ENCODE results near the gene SLC35B4. TPM values are rescaled to one million over a fixed set of nuclear protein-coding genes. Genes with fewer than 3 reads are reported as not detected.

The SLC35B4 gene
- polyA plus RNA-seq, 6 donors from 2014 or later, result 10.9 to 21.2 (median 14.9) TPM

- H3K4me1 Mint-ChIP-seq, result no peaks in the 10 kb centered on the region
- DNase-seq, result no peak
- H3K36me3 Mint-ChIP-seq, result no peaks in the 10 kb centered on the region
- H3K27me3 Mint-ChIP-seq, result peaks cover 25 to 50% (median 43%) of the 10 kb centered on the region in 3 donors
- H3K27ac Mint-ChIP-seq, result peak overlapping the region in 1 of 6 donors; percentile 38
- ATAC-seq (ENCODE audit: low read depth in 2 of 2), result no peak
- H3K9me3 Mint-ChIP-seq, result peaks cover 0 to 9% (median 0%) of the 10 kb centered on the region in 7 donors
- H3K4me3 Mint-ChIP-seq, result no peak overlapping the region
These were observed 34.7 kb upstream of the SLC35B4 start for GRCh38 chr7:134351424-134351823.

- Mint-ChIP-seq H3K36me3 (no peaks in the 10 kb centered on the region), H3K4me1 (no peaks in the 10 kb centered on the region), H3K27me3 (peaks cover 25 to 52% (median 36%) of the 10 kb centered on the region in 3 donors), H3K27ac (no peak overlapping the region), H3K9me3 (peaks cover 0 to 9% (median 0%) of the 10 kb centered on the region in 7 donors), H3K4me3 (no peak overlapping the region)
- DNase-seq (no peak), ATAC-seq (ENCODE audit: low read depth in 2 of 2) (no peak)
These were observed 34.0 kb upstream of the SLC35B4 start for GRCh38 chr7:134350709-134351108.

- Mint-ChIP-seq H3K36me3 (no peaks in the 10 kb centered on the region), H3K4me1 (no peaks in the 10 kb centered on the region), H3K4me3 (no peak overlapping the region), H3K27me3 (peaks cover 36 to 39% (median 38%) of the 10 kb centered on the region in 3 donors), H3K9me3 (peaks cover 0 to 9% (median 0%) of the 10 kb centered on the region in 7 donors), H3K27ac (peak overlapping the region in 1 of 6 donors; percentile 49)
- ATAC-seq (ENCODE audit: low read depth in 2 of 2) (no peak), DNase-seq (no peak)
These were observed 30.8 kb upstream of the SLC35B4 start for GRCh38 chr7:134347567-134347966.

- peaks cover 28 to 47% (median 37%) of the 10 kb centered on the region in 3 donors for H3K27me3 Mint-ChIP-seq
- peak overlapping the region in 1 of 6 donors; percentile 54 for H3K27ac Mint-ChIP-seq
- DNase-seq (no peak), ATAC-seq (ENCODE audit: low read depth in 2 of 2) (no peak)
- peaks cover 4 to 8% of the 10 kb centered on the region in 2 donors for H3K36me3 Mint-ChIP-seq
- no peaks in the 10 kb centered on the region for H3K4me1 Mint-ChIP-seq
- H3K4me3 Mint-ChIP-seq, result no peak overlapping the region
- H3K9me3 Mint-ChIP-seq, result peaks cover 0 to 7% (median 2%) of the 10 kb centered on the region in 7 donors
These were observed 27.1 kb upstream of the SLC35B4 start for GRCh38 chr7:134343796-134344195.

- H3K27ac Mint-ChIP-seq, result no peak overlapping the region
- no peak for ATAC-seq (ENCODE audit: low read depth in 2 of 2)
These were observed 26.4 kb upstream of the SLC35B4 start for GRCh38 chr7:134343136-134343535.

GRCh38 chr7:134339475-134339874 is 22.7 kb upstream of the SLC35B4 start:
- DNase-seq (no peak), ATAC-seq (ENCODE audit: low read depth in 2 of 2) (no peak)
- no peak overlapping the region for H3K4me3 Mint-ChIP-seq
- H3K27me3 Mint-ChIP-seq, result peaks cover 15 to 26% (median 24%) of the 10 kb centered on the region in 3 donors
- H3K4me1 Mint-ChIP-seq, result no peaks in the 10 kb centered on the region
- peaks cover 3 to 20% (median 5%) of the 10 kb centered on the region in 7 donors for H3K9me3 Mint-ChIP-seq
- no peak overlapping the region for H3K27ac Mint-ChIP-seq
- peaks cover 8 to 9% of the 10 kb centered on the region in 2 donors for H3K36me3 Mint-ChIP-seq

More at GRCh38 chr7:134343136-134343535, 26.4 kb upstream of the SLC35B4 start:
- H3K27me3 Mint-ChIP-seq, result peaks cover 28 to 48% (median 35%) of the 10 kb centered on the region in 3 donors
- H3K36me3 Mint-ChIP-seq, result peaks cover 8 to 9% of the 10 kb centered on the region in 2 donors
- no peak overlapping the region for H3K4me3 Mint-ChIP-seq
- H3K4me1 Mint-ChIP-seq, result no peaks in the 10 kb centered on the region
- H3K9me3 Mint-ChIP-seq, result peaks cover 0 to 13% (median 5%) of the 10 kb centered on the region in 7 donors
- no peak for DNase-seq

GRCh38 chr7:134337980-134338379 is 21.2 kb upstream of the SLC35B4 start:
- Mint-ChIP-seq H3K4me1 (no peaks in the 10 kb centered on the region), H3K27ac (no peak overlapping the region)
- no peak for ATAC-seq (ENCODE audit: low read depth in 2 of 2)

GRCh38 chr7:134334408-134334807 is 17.7 kb upstream of the SLC35B4 start:
- peaks cover 2 to 20% (median 5%) of the 10 kb centered on the region in 7 donors for H3K9me3 Mint-ChIP-seq
- ATAC-seq (ENCODE audit: low read depth in 2 of 2) (no peak), DNase-seq (no peak)
- peaks cover 11 to 44% (median 34%) of the 10 kb centered on the region in 3 donors for H3K27me3 Mint-ChIP-seq
- H3K4me1 Mint-ChIP-seq, result no peaks in the 10 kb centered on the region
- H3K27ac Mint-ChIP-seq, result peak overlapping the region in 1 of 6 donors; percentile 30
- no peak overlapping the region for H3K4me3 Mint-ChIP-seq
- peaks cover 7 to 8% of the 10 kb centered on the region in 2 donors for H3K36me3 Mint-ChIP-seq

More at GRCh38 chr7:134337980-134338379, 21.2 kb upstream of the SLC35B4 start:
- Mint-ChIP-seq H3K36me3 (peaks cover 8 to 9% of the 10 kb centered on the region in 2 donors), H3K9me3 (peaks cover 3 to 20% (median 5%) of the 10 kb centered on the region in 7 donors), H3K27me3 (peaks cover 14 to 38% (median 36%) of the 10 kb centered on the region in 3 donors), H3K4me3 (no peak overlapping the region)
- no peak for DNase-seq

- DNase-seq (no peak), ATAC-seq (ENCODE audit: low read depth in 2 of 2) (no peak)
- peaks cover 2 to 5% of the 10 kb centered on the region in 2 donors for H3K36me3 Mint-ChIP-seq
- H3K9me3 Mint-ChIP-seq, result peaks cover 2 to 15% (median 4%) of the 10 kb centered on the region in 7 donors
- no peak overlapping the region for H3K4me3 Mint-ChIP-seq
- H3K27ac Mint-ChIP-seq, result peak overlapping the region in 1 of 6 donors; percentile 30
- no peaks in the 10 kb centered on the region for H3K4me1 Mint-ChIP-seq
- H3K27me3 Mint-ChIP-seq, result peaks cover 11 to 40% (median 34%) of the 10 kb centered on the region in 3 donors
These were observed 17.2 kb upstream of the SLC35B4 start for GRCh38 chr7:134333943-134334342.

- H3K27me3 Mint-ChIP-seq, result peaks cover 13 to 38% (median 34%) of the 10 kb centered on the region in 3 donors
These were observed 16.2 kb upstream of the SLC35B4 start for GRCh38 chr7:134332892-134333291.

GRCh38 chr7:134331393-134331792 is 14.7 kb upstream of the SLC35B4 start:
- DNase-seq, result no peak
- peak overlapping the region in 2 of 6 donors; percentile 16 to 72 for H3K27ac Mint-ChIP-seq
- no peak for ATAC-seq (ENCODE audit: low read depth in 2 of 2)

More at GRCh38 chr7:134332892-134333291, 16.2 kb upstream of the SLC35B4 start:
- DNase-seq, result no peak
- H3K4me3 Mint-ChIP-seq, result no peak overlapping the region
- peaks cover 0 to 5% (median under 1%) of the 10 kb centered on the region in 7 donors for H3K9me3 Mint-ChIP-seq
- H3K27ac Mint-ChIP-seq, result no peak overlapping the region
- ATAC-seq (ENCODE audit: low read depth in 2 of 2), result no peak
- H3K36me3 Mint-ChIP-seq, result no peaks in the 10 kb centered on the region
- H3K4me1 Mint-ChIP-seq, result peaks cover 0 to 2% (median 2%) of the 10 kb centered on the region in 3 donors

GRCh38 chr7:134330974-134331373 is 14.2 kb upstream of the SLC35B4 start:
- DNase-seq (no peak), ATAC-seq (ENCODE audit: low read depth in 2 of 2) (no peak)
- no peaks in the 10 kb centered on the region for H3K36me3 Mint-ChIP-seq
- H3K4me1 Mint-ChIP-seq, result peaks cover 0 to 5% (median 4%) of the 10 kb centered on the region in 3 donors
- peaks cover 0 to 8% (median 0%) of the 10 kb centered on the region in 7 donors for H3K9me3 Mint-ChIP-seq
- peaks cover 16 to 42% (median 22%) of the 10 kb centered on the region in 3 donors for H3K27me3 Mint-ChIP-seq
- no peak overlapping the region for H3K4me3 Mint-ChIP-seq
- H3K27ac Mint-ChIP-seq, result no peak overlapping the region

More at GRCh38 chr7:134331393-134331792, 14.7 kb upstream of the SLC35B4 start:
- Mint-ChIP-seq H3K27me3 (peaks cover 16 to 42% (median 22%) of the 10 kb centered on the region in 3 donors), H3K4me3 (no peak overlapping the region), H3K4me1 (peaks cover 0 to 5% (median 4%) of the 10 kb centered on the region in 3 donors), H3K36me3 (no peaks in the 10 kb centered on the region), H3K9me3 (peaks cover 0 to 8% (median 0%) of the 10 kb centered on the region in 7 donors)

GRCh38 chr7:134329614-134330346 is 13.1 kb upstream of the SLC35B4 start:
- Mint-ChIP-seq H3K9me3 (peaks cover 0 to 4% (median 0%) of the 10 kb centered on the region in 7 donors), H3K27ac (no peak overlapping the region), H3K27me3 (peaks cover 11 to 42% (median 22%) of the 10 kb centered on the region in 3 donors), H3K4me1 (peaks cover 0 to 5% (median 4%) of the 10 kb centered on the region in 3 donors), H3K36me3 (no peaks in the 10 kb centered on the region), H3K4me3 (no peak overlapping the region)
- DNase-seq (no peak), ATAC-seq (ENCODE audit: low read depth in 2 of 2) (no peak)

Measured in naive B cell (primary cell).